Inferior parietal cortex (tissue), 1 donor: ENCODE results near the gene SON.
"Not testable (repeated sequence)": the region's sequence is repeated elsewhere in the genome, so short reads cannot be mapped to it uniquely, and the experiment has no call there.

Experiments
- DNase-seq: peaks from one replicate; pipeline ENCODE4 v3.0.0-alpha.2; 2016; ENCODE audit errors: extremely low spot score

SON gene

GRCh38 chr21:33542640-33543504, at the start of gene SON:
TSS of gene SON (plus strand) at chr21:33543038. CDS start at chr21:33543093, 55 bp downstream.
- DNase-seq, result peak; percentile 99

GRCh38 chr21:33493756-33494155, 49.1 kb upstream of the SON start:
- no peak for DNase-seq

DNA sequence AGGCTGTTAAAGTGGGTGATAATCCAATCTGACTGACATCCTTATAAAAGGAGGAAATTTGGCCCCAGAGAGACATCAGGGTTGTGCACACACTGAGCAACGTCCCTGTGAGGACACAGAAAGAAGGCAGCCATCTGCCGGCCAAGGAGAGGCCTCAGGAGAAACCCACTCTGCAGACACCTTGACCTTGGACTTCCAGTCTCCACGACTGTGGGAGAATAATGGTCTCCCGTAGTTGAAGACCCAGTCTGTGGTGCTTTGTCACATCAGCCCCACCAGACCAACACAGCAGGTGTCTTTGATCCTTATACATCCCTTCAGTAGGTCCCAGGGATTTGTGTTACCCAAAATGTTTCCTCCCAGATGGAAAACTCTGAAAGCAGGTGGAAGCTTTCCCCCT, 47.1 kb upstream of the SON start:
- no peak for DNase-seq

GRCh38 chr21:33496345-33496744, 46.5 kb upstream of the SON start:
- no peak for DNase-seq

DNA sequence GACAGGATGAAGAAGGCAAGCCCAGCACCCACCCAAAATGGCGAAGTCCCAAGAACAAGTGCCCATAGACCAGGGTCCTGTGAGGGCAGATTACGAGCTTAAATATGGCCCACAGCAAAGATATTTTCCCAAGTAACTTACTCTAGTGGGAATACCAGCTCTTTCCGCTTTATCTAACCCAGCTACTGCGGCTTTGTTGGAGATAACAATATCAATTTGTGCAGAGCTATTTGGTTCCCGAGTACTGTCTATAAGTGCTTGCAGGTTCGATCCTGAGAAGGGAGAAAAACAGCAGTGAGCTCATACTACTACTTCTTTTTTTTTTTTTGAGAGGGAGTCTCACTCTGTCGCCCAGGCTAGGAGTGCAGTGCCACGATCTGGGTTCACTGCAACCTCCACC, 37.0 kb upstream of the SON start:
- no peak for DNase-seq

DNA sequence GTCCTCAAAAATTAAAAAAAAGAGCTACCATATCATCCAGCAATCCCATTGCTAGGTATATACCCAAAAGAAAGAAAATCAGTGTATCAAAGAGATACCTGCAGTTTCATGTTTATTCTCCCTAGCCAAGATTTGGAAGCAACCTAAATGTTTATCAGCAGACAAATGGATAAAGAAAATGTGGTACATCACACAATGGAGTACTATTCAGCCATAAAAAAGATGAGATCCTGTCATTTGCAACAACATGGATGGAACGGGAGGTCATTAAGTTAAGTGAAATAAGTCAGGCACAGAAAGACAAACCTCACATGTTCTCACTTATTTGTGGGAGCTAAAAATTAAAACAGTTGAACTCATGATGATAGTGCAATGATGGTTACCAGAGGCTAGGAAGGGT, 35.8 kb upstream of the SON start:
- DNase-seq, result not testable (repeated sequence)

DNA sequence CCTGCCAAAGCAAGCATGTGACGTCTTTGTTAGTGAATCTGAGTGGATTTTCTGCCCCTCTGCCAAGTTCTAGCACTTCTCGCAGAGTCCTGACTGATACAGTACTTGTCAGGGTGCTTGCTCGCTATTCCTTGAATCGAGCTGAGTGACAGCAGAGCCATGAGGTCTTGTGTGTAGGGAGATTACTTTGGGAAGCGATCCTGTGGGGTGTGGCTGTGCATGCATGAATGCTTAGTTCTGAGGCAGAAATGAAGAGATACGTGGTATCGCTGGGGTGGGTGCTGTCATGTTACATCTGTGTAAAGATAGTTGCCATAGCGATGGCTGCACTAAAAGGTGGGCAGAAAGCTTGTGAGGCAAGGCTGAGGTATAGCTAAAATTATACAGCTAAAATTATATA, 32.0 kb upstream of the SON start:
- DNase-seq, result peak; percentile 5

DNA sequence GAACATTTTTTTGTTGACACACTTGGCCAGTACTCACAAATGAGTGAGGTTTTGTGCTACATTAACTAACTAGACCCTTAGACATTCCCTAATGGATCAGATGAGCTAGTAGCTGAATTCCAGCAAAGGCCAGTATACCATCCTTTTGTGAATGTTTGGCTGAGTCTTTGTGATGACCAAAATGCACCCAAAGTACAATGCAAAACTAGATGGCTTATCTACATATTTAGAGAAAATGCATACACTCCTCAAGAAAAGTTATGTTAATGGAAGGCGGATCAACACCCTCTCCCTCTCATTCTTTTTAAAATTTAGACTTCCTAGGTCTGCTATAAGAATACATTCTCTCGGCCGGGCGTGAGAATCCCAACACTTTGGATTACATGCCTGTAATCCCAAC, 31.2 kb upstream of the SON start:
- no peak for DNase-seq

DNA sequence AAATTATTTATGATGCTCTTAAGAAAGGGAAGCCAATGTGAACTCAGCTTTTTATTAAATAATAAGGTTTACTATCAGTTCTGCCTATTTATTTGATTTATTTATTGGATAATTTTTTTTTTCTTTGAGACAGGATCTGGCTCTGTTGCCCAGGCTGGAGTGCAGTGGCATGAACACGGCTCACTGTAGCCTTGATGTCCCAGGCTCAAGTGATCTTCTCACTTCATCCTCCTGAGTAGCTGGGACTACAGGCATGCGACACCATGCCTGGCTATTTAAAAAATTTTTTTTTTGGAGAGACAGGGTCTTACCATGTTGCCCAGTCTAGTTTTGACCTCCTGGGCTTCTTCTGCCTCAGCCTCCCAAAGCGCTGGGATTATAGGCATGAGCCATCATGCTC, 30.4 kb upstream of the SON start:
- no peak for DNase-seq

- DNase-seq, result no peak
Observed at GRCh38 chr21:33514229-33514628, 28.6 kb upstream of the SON start.

DNA sequence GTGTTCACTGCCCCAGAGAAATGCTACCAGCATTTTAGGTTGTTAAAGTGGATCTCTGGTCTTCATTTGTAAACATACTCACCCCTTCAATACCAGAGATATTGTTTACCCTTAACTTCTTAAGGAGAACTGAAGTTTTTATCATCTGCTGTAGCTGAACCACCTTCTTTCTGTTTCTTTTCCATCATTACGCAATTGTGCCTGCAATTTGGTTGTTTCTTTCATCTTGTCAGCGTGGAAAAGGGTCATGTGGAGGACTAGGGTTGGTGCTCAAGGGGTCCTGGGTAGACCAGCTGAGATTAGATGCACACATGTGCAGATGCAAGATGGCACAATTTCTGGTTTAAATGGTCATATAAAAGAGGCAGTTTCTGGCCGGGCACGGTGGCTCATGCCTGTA, 23.9 kb upstream of the SON start:
- no peak for DNase-seq

DNA sequence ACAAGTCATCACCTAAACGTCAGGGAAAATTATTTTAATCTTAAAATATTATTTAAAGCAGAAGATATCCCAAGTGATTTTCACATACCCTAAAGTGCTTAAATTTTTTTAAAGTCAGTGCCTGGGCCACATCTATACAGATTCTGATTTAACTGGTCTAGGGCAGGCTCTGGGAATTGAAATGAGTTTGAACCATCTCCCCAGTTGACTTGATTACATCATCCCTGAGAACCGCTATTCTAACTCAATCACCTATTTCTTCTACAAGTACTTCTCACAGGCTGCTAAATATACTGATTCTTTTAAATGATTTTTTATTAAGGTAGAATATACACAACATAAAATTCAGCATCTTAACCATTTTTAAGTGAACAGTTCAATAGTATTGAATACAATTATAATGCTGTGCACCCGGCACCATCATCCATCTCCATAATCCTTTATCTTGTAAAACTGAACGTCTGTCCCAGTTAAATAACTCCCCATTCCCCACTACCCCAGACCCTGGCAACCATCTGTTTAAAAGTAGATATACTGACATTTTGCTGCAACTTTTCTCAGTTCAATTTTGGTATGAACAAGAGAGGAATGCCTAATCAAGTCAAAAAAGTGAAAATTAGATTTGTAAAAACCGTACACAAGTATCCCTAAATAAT, 20.4 kb upstream of the SON start:
- no peak for DNase-seq

DNA sequence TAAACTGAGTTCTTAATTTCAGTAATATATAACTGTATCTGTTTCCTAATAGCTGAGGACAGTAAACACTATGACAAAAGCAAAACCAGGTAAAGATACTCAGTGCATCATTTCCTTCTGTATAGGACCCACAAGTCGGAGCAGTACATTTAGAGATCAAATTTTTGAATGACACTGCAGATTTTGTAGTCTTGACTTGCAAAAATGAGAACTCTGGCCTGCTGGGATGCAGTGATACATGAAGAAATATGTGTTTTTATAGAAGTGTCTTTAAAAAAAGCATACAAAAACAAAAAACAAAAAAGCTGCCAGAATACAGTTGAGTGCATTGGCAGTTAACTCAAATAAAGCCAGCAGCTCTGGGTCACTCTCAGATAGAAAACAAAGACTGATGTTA, 19.9 kb upstream of the SON start:
- DNase-seq, result no peak

GRCh38 chr21:33531007-33531406, 11.8 kb upstream of the SON start:
- no peak for DNase-seq

DNA sequence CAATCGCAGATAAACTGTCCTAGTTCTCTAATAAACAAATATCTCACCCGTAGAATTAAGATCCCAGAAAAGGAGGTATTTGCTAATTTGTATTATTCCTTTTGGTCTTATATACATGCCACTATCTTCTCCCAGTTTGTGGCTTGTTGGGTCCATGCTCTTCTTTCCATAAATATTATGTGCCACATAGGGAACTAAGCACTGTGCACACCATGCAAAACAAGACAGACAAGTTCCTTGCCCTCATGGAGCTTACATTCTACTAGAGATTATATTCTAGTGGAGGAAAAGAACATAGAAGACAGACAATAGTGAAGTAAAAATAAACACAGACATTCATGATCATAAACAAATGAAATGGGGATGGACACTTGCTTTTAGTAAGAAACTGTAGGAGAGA, 5.6 kb upstream of the SON start:
- no peak for DNase-seq

DNA sequence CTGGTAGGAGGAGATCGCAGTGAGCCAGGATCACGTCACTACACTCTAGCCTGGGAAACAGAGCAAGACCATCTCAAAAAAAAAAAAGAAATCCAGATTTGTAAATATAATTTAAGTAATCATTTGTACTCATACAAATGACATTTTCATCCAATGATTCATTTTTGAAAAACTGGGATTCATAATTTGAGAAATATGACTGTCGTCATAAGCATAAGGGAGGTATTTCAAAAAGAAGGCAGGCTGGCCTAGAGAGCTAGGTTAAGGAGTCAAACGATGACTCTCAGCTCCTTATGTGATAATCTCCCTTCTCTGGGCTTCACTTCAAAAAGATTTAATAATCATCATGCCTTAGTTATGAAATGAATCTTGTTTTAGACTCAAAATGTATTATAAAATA, 3.2 kb upstream of the SON start:
- no peak for DNase-seq

GRCh38 chr21:33540711-33541104, 2.1 kb upstream of the SON start:
- no peak for DNase-seq

DNA sequence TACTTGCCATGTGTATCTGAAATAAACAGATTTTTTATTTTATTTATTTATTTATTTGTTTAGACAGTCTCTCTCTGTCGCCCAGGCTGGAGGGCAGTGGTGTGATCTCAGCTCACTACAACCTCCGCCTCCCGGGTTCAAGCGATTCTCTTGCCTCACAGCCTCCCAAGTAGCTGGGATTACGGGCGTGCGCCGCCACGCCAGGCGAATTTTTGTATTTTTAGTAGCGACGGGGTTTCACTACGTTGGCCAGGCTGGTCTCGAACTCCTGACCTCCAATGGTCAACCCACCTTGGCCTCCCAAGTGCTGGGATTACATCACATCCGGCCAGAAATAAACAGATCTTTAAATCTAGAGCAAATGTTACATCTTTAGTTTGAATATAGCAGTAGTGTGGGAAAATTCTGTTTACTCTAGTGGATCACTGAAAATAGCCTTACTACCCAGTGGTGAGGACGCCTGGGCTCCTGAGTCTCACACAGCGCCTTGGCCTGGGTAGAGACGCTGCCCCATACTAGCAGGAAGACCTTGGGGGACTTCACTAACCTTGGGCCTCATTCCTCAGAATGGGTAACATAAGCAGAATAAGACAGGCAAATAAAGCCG, 1.6 kb upstream of the SON start:
- peak; percentile 5 for DNase-seq

GRCh38 chr21:33541756-33542639, 840 bp upstream of the SON start, which contains the start of gene GART:
TSS of gene GART (minus strand) at chr21:33542117. CDS start at chr21:33539315, 2,802 bp downstream.
- DNase-seq, result peak; percentile 72

- peak; percentile 71 for DNase-seq
Observed at GRCh38 chr21:33543505-33544129, 779 bp downstream of the SON start.

GRCh38 chr21:33544451-33545195, 1.8 kb downstream of the SON start:
- no peak for DNase-seq
